SU-DHL-6 (cell line): Measurements from ENCODE around the gene PASK.

Source experiments
- H2AFZ ChIP-seq: fragments of 200-600 bp; sonication (generic); 2 replicates; pipeline ENCODE4 v1.6.1; 2014; ENCODE audit warnings: low read depth, mild to moderate bottlenecking, moderate library complexity, mixed read lengths, antibody characterized with exemption, low read length; ENCODE audit not compliant: severe bottlenecking
- H3F3A ChIP-seq: fragments of 200-600 bp; shearing (Covaris generic); 2 replicates; pipeline ENCODE4 v1.6.0; 2016; ENCODE audit warnings: antibody characterized with exemption, mild to moderate bottlenecking; ENCODE audit not compliant: insufficient read depth
- H3K27ac ChIP-seq: fragments of 200-600 bp; sonication (generic); 2 replicates; pipeline ENCODE4 v1.5.1; 2016; ENCODE audit warnings: low read depth, mild to moderate bottlenecking, low read length, moderate library complexity, mixed read lengths
- H3K27me3 ChIP-seq: fragments of 200-600 bp; sonication (generic), shearing (Covaris generic); 2 replicates; pipeline ENCODE4 v1.6.0; 2014; ENCODE audit warnings: mild to moderate bottlenecking, low read length
- H3K36me3 ChIP-seq: fragments of 200-600 bp; sonication (generic); 2 replicates; pipeline ENCODE4 v1.6.1; 2014; ENCODE audit warnings: mild to moderate bottlenecking, low read length, mixed read lengths
- H3K4me2 ChIP-seq: fragments of 300-600, 200-600 bp; shearing (Covaris generic), sonication (generic); 2 replicates; pipeline ENCODE4 v1.6.0; 2014; ENCODE audit warnings: low read length, low read depth, mild to moderate bottlenecking; ENCODE audit not compliant: poor library complexity, severe bottlenecking
- H3K4me3 ChIP-seq: fragments of 200-600 bp; sonication (generic); 2 replicates; pipeline ENCODE4 v1.5.1; 2014; ENCODE audit warnings: antibody characterized with exemption, low read length, mild to moderate bottlenecking, mixed read lengths; ENCODE audit not compliant: insufficient read depth, poor library complexity, severe bottlenecking
- H3K79me2 ChIP-seq: fragments of 200-600 bp; sonication (generic); 2 replicates; pipeline ENCODE4 v1.6.1; 2014; ENCODE audit warnings: mild to moderate bottlenecking, low read length, moderate library complexity; ENCODE audit not compliant: insufficient read depth
- H3K9ac ChIP-seq: fragments of 200-600 bp; sonication (generic); 2 replicates; pipeline ENCODE4 v1.7.0; 2014; ENCODE audit warnings: mild to moderate bottlenecking, low read length
- H3K9me2 ChIP-seq: fragments of 200-600 bp; sonication (generic); replicated peaks from 2 replicates; pipeline ENCODE4 v1.6.1; 2014; ENCODE audit warnings: low read length; ENCODE audit not compliant: insufficient read depth
- H3K9me3 ChIP-seq: fragments of 200-600 bp; sonication (generic); 2 replicates; pipeline ENCODE4 v1.6.1; 2014; ENCODE audit warnings: low read length, mixed read lengths; ENCODE audit not compliant: insufficient read depth
- H4K20me1 ChIP-seq: fragments of 200-600 bp; sonication (generic); 2 replicates; pipeline ENCODE4 v1.6.1; 2014; ENCODE audit warnings: low read depth, mild to moderate bottlenecking, antibody characterized with exemption, low read length, moderate library complexity, mixed read lengths
- CTCF ChIP-seq: fragments of 200-600 bp; sonication (generic); IDR thresholded peaks from one replicate; pipeline ENCODE4 v1.5.1; 2017; ENCODE audit warnings: antibody characterized with exemption, mild to moderate bottlenecking, low read length, moderate library complexity; ENCODE audit not compliant: insufficient read depth, poor library complexity, severe bottlenecking
- EZH2phosphoT487 ChIP-seq: fragments of 200-600 bp; sonication (generic), shearing (Covaris generic); conservative IDR thresholded peaks from 2 replicates; pipeline ENCODE4 v1.6.1; 2018; ENCODE audit warnings: mild to moderate bottlenecking, antibody characterized with exemption, low read length, moderate library complexity, mixed read lengths

Gene PASK

GRCh38 chr2:241096979-241097378 is 52.3 kb downstream of the PASK start:
- H3K36me3 ChIP-seq, result no peaks in the 10 kb centered on the region; the same call in 1 of the 2 replicates
- H4K20me1 ChIP-seq, result no peaks in the 10 kb centered on the region; the same call in 1 of the 2 replicates
- TF ChIP-seq EZH2phosphoT487 (no peak), CTCF (no peak)
- no peaks in the 10 kb centered on the region for H3K9me3 ChIP-seq
- peaks cover 35% of the 10 kb centered on the region for H3K79me2 ChIP-seq
- H3F3A ChIP-seq, result no peaks in the 10 kb centered on the region
- H3K4me2 ChIP-seq, result no peak overlapping the region
- no peaks in the 10 kb centered on the region for H3K9me2 ChIP-seq
- no peak overlapping the region for H3K9ac ChIP-seq
- no peaks in the 10 kb centered on the region for H3K27me3 ChIP-seq
- no peak overlapping the region for H3K4me3 ChIP-seq
- no peak overlapping the region for H2AFZ ChIP-seq
- no peak overlapping the region for H3K27ac ChIP-seq

- no peaks in the 10 kb centered on the region; the same call in 1 of the 2 replicates for H3K36me3 ChIP-seq
- H3K27ac ChIP-seq, result no peak overlapping the region
- H3K4me3 ChIP-seq, result no peak overlapping the region
- H3K79me2 ChIP-seq, result peaks cover 24% of the 10 kb centered on the region
- no peak overlapping the region for H3K9ac ChIP-seq
- H3K4me2 ChIP-seq, result no peak overlapping the region
- H3K9me2 ChIP-seq, result no peaks in the 10 kb centered on the region
- H3K9me3 ChIP-seq, result no peaks in the 10 kb centered on the region
- H2AFZ ChIP-seq, result no peak overlapping the region
- no peaks in the 10 kb centered on the region for H3K27me3 ChIP-seq
- no peaks in the 10 kb centered on the region for H3F3A ChIP-seq
- no peaks in the 10 kb centered on the region for H4K20me1 ChIP-seq
- no peak for TF ChIP-seq EZH2phosphoT487
- TF ChIP-seq CTCF, result no peak
These were observed 53.5 kb downstream of the PASK start for GRCh38 chr2:241095594-241096290.

- Histone ChIP-seq H3K9me2 (no peaks in the 10 kb centered on the region), H3K79me2 (peaks cover 16% of the 10 kb centered on the region), H2AFZ (no peak overlapping the region), H3K27ac (no peak overlapping the region), H3F3A (no peaks in the 10 kb centered on the region), H3K9ac (no peak overlapping the region), H3K9me3 (no peaks in the 10 kb centered on the region), H3K27me3 (no peaks in the 10 kb centered on the region), H3K36me3 (no peaks in the 10 kb centered on the region; the same call in 1 of the 2 replicates), H4K20me1 (no peaks in the 10 kb centered on the region), H3K4me2 (no peak overlapping the region), H3K4me3 (no peak overlapping the region)
- TF ChIP-seq EZH2phosphoT487 (no peak), CTCF (no peak)
These were observed 54.3 kb downstream of the PASK start for GRCh38 chr2:241094924-241095420.
